C4-2B (cell line): Measurements from ENCODE around the gene SESN3.

Experiments used
- H3K27ac ChIP-seq: fragments of 450-650 bp; 2 replicates; pipeline ENCODE4 v1.5.1; 2017
- ZFX ChIP-seq: fragments of 450-650 bp; IDR thresholded peaks from 2 replicates; pipeline ENCODE4 v1.6.1; 2017
- TF ChIP-seq, protein P1 (sequence below): fragments of 450-650 bp; conservative IDR thresholded peaks from 2 replicates; pipeline ENCODE4 v1.5.1; 2017; ENCODE audit warnings: mild to moderate bottlenecking

SESN3 gene

DNA sequence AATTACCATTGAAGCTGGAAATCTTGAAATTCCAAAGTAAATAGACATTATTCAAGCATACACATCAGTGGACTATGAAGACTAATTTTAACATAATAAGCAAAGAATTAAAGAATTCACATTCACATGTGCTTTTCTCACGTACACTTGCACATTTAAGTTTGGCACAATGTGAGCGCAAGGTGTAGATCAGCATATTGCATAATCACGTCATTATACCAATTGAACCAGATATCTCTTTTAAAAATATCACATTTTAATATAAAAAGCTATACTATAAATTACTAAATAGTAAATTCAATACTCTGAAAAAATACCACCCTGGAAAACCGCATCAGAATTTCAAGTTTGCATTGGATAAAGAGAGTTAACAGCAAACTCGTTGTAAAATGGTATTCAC is 60.7 kb downstream of the SESN3 start:
- TF ChIP-seq, protein P1, sequence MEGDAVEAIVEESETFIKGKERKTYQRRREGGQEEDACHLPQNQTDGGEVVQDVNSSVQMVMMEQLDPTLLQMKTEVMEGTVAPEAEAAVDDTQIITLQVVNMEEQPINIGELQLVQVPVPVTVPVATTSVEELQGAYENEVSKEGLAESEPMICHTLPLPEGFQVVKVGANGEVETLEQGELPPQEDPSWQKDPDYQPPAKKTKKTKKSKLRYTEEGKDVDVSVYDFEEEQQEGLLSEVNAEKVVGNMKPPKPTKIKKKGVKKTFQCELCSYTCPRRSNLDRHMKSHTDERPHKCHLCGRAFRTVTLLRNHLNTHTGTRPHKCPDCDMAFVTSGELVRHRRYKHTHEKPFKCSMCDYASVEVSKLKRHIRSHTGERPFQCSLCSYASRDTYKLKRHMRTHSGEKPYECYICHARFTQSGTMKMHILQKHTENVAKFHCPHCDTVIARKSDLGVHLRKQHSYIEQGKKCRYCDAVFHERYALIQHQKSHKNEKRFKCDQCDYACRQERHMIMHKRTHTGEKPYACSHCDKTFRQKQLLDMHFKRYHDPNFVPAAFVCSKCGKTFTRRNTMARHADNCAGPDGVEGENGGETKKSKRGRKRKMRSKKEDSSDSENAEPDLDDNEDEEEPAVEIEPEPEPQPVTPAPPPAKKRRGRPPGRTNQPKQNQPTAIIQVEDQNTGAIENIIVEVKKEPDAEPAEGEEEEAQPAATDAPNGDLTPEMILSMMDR: no peak
- no peak for TF ChIP-seq ZFX
- H3K27ac ChIP-seq: no peak overlapping the region

DNA sequence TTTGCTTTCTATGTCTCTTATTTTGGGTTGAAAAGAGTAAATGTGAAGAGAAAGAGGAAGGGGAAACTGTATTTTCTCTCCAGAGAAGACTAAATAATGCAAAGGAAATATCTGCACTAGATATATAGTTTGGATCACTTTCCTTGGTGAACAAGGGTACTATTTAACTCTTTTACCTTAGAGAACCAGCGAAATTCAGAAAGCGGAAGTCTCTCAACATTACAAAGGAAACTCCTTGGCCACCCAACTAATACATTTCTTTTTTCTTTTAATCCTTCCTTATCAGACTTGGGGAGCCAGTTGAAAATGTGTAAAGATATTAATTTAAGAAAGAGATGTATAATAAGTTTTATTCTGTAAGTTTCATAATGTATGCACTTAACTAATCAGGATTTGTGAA is 64.2 kb downstream of the SESN3 start:
- TF ChIP-seq, protein P1: no peak
- no peak for TF ChIP-seq ZFX
- H3K27ac ChIP-seq: no peak overlapping the region

DNA sequence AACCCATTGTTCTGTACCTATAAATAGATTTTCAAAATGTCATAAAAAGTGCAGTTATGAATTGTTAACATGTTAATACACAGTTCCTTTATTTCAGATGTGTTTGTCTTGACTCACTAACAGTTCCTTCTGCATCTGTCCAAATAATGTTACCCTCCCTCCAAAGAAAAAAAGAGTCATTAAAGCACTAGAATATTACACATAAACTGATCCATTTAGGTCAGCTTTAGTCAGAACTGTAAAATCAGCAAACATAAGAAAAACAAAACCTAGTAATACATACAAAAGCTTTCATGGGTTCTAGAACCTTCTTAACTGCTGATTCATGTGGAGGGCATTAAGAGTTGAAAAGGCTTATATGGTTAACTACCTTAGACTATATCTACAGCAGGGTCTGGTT is 65.4 kb downstream of the SESN3 start:
- TF ChIP-seq, protein P1: no peak
- no peak for TF ChIP-seq ZFX
- no peak overlapping the region for H3K27ac ChIP-seq

DNA sequence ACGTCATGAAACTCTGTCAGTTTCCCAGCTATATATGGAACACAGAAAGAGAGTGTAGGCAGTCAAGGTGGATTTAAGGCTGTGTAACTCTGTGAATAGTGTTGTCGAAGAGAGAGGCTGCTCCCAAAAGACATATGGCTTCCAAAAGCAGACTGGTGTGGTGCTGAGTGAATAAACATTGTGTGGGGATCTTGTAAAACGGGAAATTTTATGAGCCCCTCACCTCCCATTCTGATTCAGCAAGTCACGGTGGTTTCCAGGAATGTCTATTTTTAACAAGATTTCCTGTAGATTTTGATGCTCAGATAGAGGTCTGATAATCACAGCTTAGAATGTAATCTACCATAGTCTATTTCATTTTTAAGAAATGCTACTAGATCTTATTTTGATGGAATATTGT is 67.9 kb downstream of the SESN3 start:
- TF ChIP-seq, protein P1: no peak
- no peak for TF ChIP-seq ZFX
- H3K27ac ChIP-seq: no peak overlapping the region

DNA sequence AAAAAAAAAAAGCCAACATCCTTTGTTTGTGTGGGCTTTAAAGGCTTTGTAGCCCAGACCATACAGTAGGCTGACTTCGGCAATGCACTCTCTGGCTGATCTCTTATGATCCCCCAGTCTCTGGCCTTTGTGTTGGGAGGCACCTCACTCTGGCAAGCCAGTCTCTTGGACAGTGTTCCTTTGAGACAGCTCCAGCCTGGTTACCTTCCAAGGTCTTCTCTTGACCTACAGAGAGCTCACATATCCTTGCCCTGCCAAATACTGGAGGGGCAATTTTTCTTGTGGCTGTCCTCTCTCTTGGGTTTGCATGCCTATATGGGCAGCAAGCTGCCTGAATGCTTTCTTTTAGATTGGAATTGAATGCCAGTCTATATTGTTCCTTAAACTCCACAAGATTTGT is 69.8 kb downstream of the SESN3 start:
- no peak for TF ChIP-seq ZFX
- TF ChIP-seq, protein P1: no peak
- H3K27ac ChIP-seq: no peak overlapping the region

DNA sequence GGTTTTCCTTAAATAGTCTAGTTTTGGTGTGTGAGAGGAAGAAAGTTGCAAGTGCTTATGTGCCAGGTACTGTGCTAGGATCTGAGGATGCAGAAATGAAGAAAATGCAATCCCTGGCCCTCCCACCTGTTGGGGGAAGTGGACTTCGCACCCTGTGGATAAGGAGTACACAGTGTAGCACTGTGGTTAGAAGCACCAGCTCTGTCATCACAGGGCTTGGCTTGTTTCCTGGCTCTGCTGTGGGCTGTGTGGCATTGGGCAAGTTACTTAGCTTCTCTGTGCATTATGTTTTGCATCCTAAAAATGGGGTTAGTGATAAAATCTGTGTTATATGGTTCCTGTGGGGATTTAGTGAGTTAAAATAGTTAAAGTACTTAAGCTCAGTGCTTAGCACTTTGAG is 73.2 kb downstream of the SESN3 start:
- no peak for TF ChIP-seq ZFX
- TF ChIP-seq, protein P1: no peak
- H3K27ac ChIP-seq: no peak overlapping the region

DNA sequence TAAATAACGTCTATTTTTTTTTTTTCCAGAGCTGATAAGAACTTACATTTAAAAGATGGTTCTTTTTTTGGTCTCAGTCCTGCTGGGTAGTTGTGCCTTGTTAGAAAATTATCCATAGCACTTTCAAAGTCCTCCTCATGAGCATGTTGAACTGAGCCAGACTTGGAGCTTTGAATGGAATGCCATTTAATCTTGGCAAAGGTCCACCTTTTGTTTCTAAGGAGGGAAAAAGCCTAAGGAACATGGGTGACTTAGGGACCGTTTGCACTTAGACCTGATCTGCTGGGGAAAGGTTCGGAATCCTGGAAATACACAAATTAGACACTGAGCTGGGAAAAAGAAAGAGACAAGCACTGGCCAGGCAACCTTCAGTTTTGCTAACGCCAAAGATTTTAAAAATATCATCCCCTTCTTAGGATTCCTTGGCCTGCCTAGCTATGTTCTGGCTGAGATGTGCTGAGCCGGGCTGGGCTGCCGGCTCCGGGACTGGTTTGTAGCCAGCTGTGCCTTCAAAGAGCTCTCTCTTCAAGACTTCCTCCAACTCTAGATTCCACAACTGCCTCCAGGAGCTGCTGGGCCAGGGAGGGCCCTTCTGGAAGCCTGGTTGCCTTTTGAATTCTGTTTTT is 74.0 kb downstream of the SESN3 start:
- H3K27ac ChIP-seq: no peak overlapping the region
- no peak for TF ChIP-seq ZFX
- TF ChIP-seq, protein P1: no peak
